Tibial nerve (tissue), 3 donors: Measurements from ENCODE around the gene DOCK1.

ENCODE experiments used
- CTCF ChIP-seq, 5 experiments: fragments of 200-600 bp in 3 of 5; fragments of 450-650 bp in 2 of 5; sonication (generic) in 3 of 5; IDR thresholded peaks; one replicate each; pipeline ENCODE4 v1.5.1; 2016 to 2019; ENCODE audit warnings: antibody characterized with exemption in 5 of 5, mild to moderate bottlenecking in 3 of 5, moderate library complexity in 2 of 5
- POLR2A ChIP-seq, 2 donors: fragments of 450-650 bp; IDR thresholded peaks; one replicate each; pipeline ENCODE4 v1.6.1; 2017; ENCODE audit warnings: antibody characterized with exemption in 2 of 2, mild to moderate bottlenecking in 2 of 2, moderate library complexity in 2 of 2

- TF ChIP-seq CTCF (IDR thresholded peaks at IDR 0.05) (no peak), POLR2A (IDR thresholded peaks at IDR 0.05) (no peak)
These were observed 43.9 kb downstream of the DOCK1 start for GRCh38 chr10:126949161-126949503.
